ENCODE results near the gene IL7R. TPM values are rescaled to one million over a fixed set of nuclear protein-coding genes. Genes with fewer than 3 reads are reported as not detected.

IL7R gene
- total and polyA plus RNA-seq, 2 experiments from 2014 or later = 0.47 to 1.1 TPM

- 82% methylated on average over 8 of the region's 8 CpGs for WGBS (ENCODE audit: low lambda C conversion rate, missing lambda C conversion rate)
- no peaks in the 10 kb centered on the region for H3K9me3 ChIP-seq (ENCODE audit: low read depth)
- H3K9me2 ChIP-seq (replicated peaks; ENCODE audit: insufficient read depth) = no peaks in the 10 kb centered on the region
- no peak for TF ChIP-seq EZH2 (IDR thresholded peaks at IDR 0.05; ENCODE audit: borderline replicate concordance)
- H3K36me3 ChIP-seq (replicated peaks; ENCODE audit: insufficient read depth, low read depth) = no peaks in the 10 kb centered on the region
- no peaks in the 10 kb centered on the region for H4K20me1 ChIP-seq (ENCODE audit: insufficient read depth, poor library complexity, severe bottlenecking)
- DNase-seq (ENCODE audit: low spot score) = no peak
- no peak overlapping the region for H3K4me2 ChIP-seq
- no peak overlapping the region for H2AFZ ChIP-seq
- no peak overlapping the region for H3K27ac ChIP-seq
- no peaks in the 10 kb centered on the region for H3K27me3 ChIP-seq
- H3K4me3 ChIP-seq = no peak overlapping the region
- H3K4me1 ChIP-seq (ENCODE audit: insufficient read depth) = no peaks in the 10 kb centered on the region
- no peaks in the 10 kb centered on the region for H3K79me2 ChIP-seq
These were observed 4.5 kb upstream of the IL7R start for GRCh38 chr5:35852084-35852734.

GRCh38 chr5:35852773-35853172 is 3.9 kb upstream of the IL7R start:
- no peak for DNase-seq (ENCODE audit: low spot score)
- Histone ChIP-seq H3K79me2 (no peaks in the 10 kb centered on the region), H3K4me1 (ENCODE audit: insufficient read depth) (no peaks in the 10 kb centered on the region), H4K20me1 (ENCODE audit: insufficient read depth, poor library complexity, severe bottlenecking) (no peaks in the 10 kb centered on the region), H3K36me3 (replicated peaks; ENCODE audit: insufficient read depth, low read depth) (no peaks in the 10 kb centered on the region), H2AFZ (no peak overlapping the region), H3K27ac (no peak overlapping the region), H3K9me2 (replicated peaks; ENCODE audit: insufficient read depth) (no peaks in the 10 kb centered on the region), H3K4me2 (no peak overlapping the region), H3K27me3 (no peaks in the 10 kb centered on the region), H3K9me3 (ENCODE audit: low read depth) (no peaks in the 10 kb centered on the region), H3K4me3 (no peak overlapping the region)
- TF ChIP-seq CTCF (IDR thresholded peaks at IDR 0.05; ENCODE audit: poor library complexity) (no peak), EZH2 (IDR thresholded peaks at IDR 0.05; ENCODE audit: borderline replicate concordance) (no peak), EZH2phosphoT487 (IDR thresholded peaks at IDR 0.05; ENCODE audit: low read depth, severe bottlenecking, unreplicated experiment) (no peak)

- Histone ChIP-seq H4K20me1 (ENCODE audit: insufficient read depth, poor library complexity, severe bottlenecking) (no peaks in the 10 kb centered on the region), H3K4me2 (no peak overlapping the region), H3K27me3 (no peaks in the 10 kb centered on the region), H3K9me2 (replicated peaks; ENCODE audit: insufficient read depth) (no peaks in the 10 kb centered on the region), H3K27ac (no peak overlapping the region), H3K4me3 (no peak overlapping the region), H3K4me1 (ENCODE audit: insufficient read depth) (no peaks in the 10 kb centered on the region), H3K9me3 (ENCODE audit: low read depth) (no peaks in the 10 kb centered on the region), H3K36me3 (replicated peaks; ENCODE audit: insufficient read depth, low read depth) (no peaks in the 10 kb centered on the region), H3K79me2 (no peaks in the 10 kb centered on the region), H2AFZ (no peak overlapping the region)
- WGBS (ENCODE audit: low lambda C conversion rate, missing lambda C conversion rate) = 84% methylated on average over 3 of the region's 3 CpGs
- no peak for TF ChIP-seq EZH2 (IDR thresholded peaks at IDR 0.05; ENCODE audit: borderline replicate concordance)
- no peak for TF ChIP-seq EZH2phosphoT487 (IDR thresholded peaks at IDR 0.05; ENCODE audit: low read depth, severe bottlenecking, unreplicated experiment)
- no peak for TF ChIP-seq CTCF (IDR thresholded peaks at IDR 0.05; ENCODE audit: poor library complexity)
- no peak for DNase-seq (ENCODE audit: low spot score)
These were observed 3.1 kb upstream of the IL7R start for GRCh38 chr5:35853631-35854030.

- no peak overlapping the region for H3K4me2 ChIP-seq
- no peaks in the 10 kb centered on the region for H4K20me1 ChIP-seq (ENCODE audit: insufficient read depth, poor library complexity, severe bottlenecking)
- H3K27ac ChIP-seq = no peak overlapping the region
- no peaks in the 10 kb centered on the region for H3K36me3 ChIP-seq (replicated peaks; ENCODE audit: insufficient read depth, low read depth)
- H3K9me3 ChIP-seq (ENCODE audit: low read depth) = no peaks in the 10 kb centered on the region
- DNase-seq (ENCODE audit: low spot score) = no peak
- 91% methylated on average over 1 of the region's 1 CpG for WGBS (ENCODE audit: low lambda C conversion rate, missing lambda C conversion rate)
- no peak overlapping the region for H3K4me3 ChIP-seq
- no peak for TF ChIP-seq EZH2 (IDR thresholded peaks at IDR 0.05; ENCODE audit: borderline replicate concordance)
- TF ChIP-seq EZH2phosphoT487 (IDR thresholded peaks at IDR 0.05; ENCODE audit: low read depth, severe bottlenecking, unreplicated experiment) = no peak
- TF ChIP-seq CTCF (IDR thresholded peaks at IDR 0.05; ENCODE audit: poor library complexity) = no peak
- H3K4me1 ChIP-seq (ENCODE audit: insufficient read depth) = no peaks in the 10 kb centered on the region
- H2AFZ ChIP-seq = no peak overlapping the region
- no peaks in the 10 kb centered on the region for H3K27me3 ChIP-seq
- no peaks in the 10 kb centered on the region for H3K79me2 ChIP-seq
- H3K9me2 ChIP-seq (replicated peaks; ENCODE audit: insufficient read depth) = no peaks in the 10 kb centered on the region
These were observed 2.4 kb upstream of the IL7R start for GRCh38 chr5:35854248-35854647.

Measured in hepatocyte (in vitro differentiated cells).